ENCODE results near the gene CELF1. TPM values are rescaled to one million over a fixed set of nuclear protein-coding genes. Genes with fewer than 3 reads are reported as not detected.

Gene CELF1
- total and polyA plus RNA-seq, 12 donors = 28.1 to 128 (median 101) TPM

DNA sequence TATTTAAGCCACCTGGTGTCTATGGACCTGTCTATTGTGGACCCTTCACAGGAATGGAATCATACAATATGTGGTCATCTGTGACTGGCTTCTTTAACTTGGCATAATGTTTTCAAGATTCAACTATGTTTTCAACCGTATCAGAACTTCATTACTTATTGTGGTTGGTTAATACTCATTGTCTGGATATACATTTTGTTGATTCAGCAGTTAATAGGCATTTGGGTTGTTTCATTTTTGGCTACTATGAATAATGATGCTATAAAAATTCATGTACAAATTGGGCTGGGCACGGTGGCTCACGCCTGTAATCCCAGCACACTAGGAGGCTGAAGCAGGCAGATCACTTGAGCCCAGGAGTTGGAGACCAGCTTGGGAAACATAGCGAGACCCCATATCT lies 101.5 kb downstream of the CELF1 start:
- no peak overlapping the region for H3K27ac ChIP-seq
- TF ChIP-seq, protein P1, sequence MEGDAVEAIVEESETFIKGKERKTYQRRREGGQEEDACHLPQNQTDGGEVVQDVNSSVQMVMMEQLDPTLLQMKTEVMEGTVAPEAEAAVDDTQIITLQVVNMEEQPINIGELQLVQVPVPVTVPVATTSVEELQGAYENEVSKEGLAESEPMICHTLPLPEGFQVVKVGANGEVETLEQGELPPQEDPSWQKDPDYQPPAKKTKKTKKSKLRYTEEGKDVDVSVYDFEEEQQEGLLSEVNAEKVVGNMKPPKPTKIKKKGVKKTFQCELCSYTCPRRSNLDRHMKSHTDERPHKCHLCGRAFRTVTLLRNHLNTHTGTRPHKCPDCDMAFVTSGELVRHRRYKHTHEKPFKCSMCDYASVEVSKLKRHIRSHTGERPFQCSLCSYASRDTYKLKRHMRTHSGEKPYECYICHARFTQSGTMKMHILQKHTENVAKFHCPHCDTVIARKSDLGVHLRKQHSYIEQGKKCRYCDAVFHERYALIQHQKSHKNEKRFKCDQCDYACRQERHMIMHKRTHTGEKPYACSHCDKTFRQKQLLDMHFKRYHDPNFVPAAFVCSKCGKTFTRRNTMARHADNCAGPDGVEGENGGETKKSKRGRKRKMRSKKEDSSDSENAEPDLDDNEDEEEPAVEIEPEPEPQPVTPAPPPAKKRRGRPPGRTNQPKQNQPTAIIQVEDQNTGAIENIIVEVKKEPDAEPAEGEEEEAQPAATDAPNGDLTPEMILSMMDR (IDR thresholded peaks at IDR 0.05) = no peak
- no peak for TF ChIP-seq POLR2A (IDR thresholded peaks at IDR 0.05)
- H3K4me1 ChIP-seq (replicated peaks in 1 of 2) = peaks cover 3 to 9% of the 10 kb centered on the region in 2 donors
- no peaks in the 10 kb centered on the region for H3K9me3 ChIP-seq (replicated peaks in 1 of 3)
- no peak overlapping the region for H3K4me3 ChIP-seq
- DNase-seq = no peak
- intact Hi-C loops (cut with DNase I) = loop anchor here (5.0 kb wide), 2 partner anchors 74 to 79 kb away; partner anchors contain the start of gene SPI1 (in 1 of the 2)
- H3K36me3 ChIP-seq (replicated peaks in 1 of 2) = no peaks in the 10 kb centered on the region
- 84 to 94% (median 90%) methylated on average over 4 of the region's 4 CpGs for WGBS, 4 donors
- no peaks in the 10 kb centered on the region for H3K27me3 ChIP-seq

DNA sequence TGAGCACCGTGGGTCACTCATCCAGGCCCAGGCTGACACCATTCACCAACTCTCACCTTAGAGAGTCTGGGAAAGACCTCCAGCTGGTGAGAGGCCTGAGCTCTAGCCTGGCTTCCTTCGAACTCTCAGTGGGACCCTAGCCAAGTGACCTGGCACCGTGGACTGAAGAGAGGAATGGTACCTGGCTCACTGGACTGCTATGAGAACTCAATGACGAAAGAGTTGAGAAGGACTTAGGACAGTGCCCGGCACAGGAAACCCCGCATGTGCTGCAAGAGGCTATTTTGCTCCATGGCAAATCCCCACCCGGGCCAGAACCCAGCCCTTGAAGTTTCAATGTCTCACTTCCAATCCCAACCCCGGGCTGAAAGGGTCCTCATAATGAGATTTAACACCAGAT lies 103.4 kb downstream of the CELF1 start:
- H3K4me3 ChIP-seq = no peak overlapping the region
- H3K4me1 ChIP-seq (replicated peaks in 1 of 2) = peaks cover 3 to 9% of the 10 kb centered on the region in 2 donors
- 68 to 83% (median 75%) methylated on average over 3 to 8 of the region's 8 CpGs for WGBS, 4 donors
- TF ChIP-seq, protein P1 (IDR thresholded peaks at IDR 0.05) = no peak
- TF ChIP-seq POLR2A (IDR thresholded peaks at IDR 0.05) = no peak
- DNase-seq = no peak
- H3K9me3 ChIP-seq (replicated peaks in 1 of 3) = no peaks in the 10 kb centered on the region
- H3K27ac ChIP-seq = no peak overlapping the region
- no peaks in the 10 kb centered on the region for H3K27me3 ChIP-seq
- intact Hi-C loops (cut with DNase I) = no loop called here
- H3K36me3 ChIP-seq (replicated peaks in 1 of 2) = no peaks in the 10 kb centered on the region

DNA sequence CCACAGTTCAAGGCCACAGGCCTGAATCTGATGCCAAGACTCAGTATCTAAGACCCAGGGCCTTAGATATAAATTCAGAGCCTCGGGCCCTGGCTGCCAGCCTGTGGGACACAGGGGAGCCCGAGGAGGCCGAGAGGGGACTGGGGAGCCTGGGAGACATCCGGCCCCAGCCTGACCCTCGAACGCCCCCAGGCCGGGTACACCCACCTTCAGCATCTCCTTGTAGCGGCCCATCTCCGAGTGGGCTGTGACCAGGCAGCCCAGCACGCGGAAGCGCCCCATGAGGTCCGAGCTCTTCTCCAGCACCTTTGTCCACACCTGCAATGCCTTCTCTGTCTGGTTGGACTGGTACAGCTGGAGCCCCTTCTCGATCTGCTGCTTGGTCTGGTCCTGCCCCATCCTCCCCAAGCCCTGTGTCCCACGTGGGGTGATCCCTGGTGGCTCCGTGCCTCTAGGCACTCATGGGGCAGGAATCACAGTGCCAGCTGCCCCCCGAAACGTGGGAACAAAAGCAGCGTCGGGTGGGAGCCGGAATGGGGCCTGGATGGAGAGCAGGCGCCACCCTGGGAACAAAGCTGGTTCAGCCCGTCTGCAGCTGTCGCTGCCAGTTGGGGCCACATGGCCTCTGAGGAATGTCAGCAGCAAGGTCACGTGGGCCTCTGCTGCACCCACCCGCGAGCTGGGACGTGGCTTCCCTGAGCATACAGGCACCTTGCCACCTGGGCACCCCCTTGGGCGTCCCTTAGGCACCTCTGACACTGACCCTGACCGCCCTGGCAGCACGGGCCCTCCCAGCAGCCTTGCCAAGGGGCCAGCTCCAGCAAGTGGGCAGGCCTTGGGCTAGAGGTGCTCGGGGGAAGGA lies 104.1 kb downstream of the CELF1 start, which contains the start of gene RAPSN:
RAPSN (minus strand) TSS at position 571 of the 862 bp plus-strand sequence; CDS start at position 399, 172 bp downstream.
- Histone ChIP-seq H3K36me3 (replicated peaks in 1 of 2) (no peaks in the 10 kb centered on the region), H3K27me3 (no peaks in the 10 kb centered on the region), H3K9me3 (replicated peaks in 1 of 3) (no peaks in the 10 kb centered on the region), H3K4me3 (no peak within 1 kb of the TSS), H3K4me1 (replicated peaks in 1 of 2) (peaks cover 3 to 9% of the 10 kb centered on the region in 2 donors), H3K27ac (no peak within 1 kb of the TSS)
- peak in 6 of 7 donors; percentile 38 to 71 (median 57) for DNase-seq
- whole genome bisulfite sequencing, 4 donors = 71 to 78% (median 73%) methylated on average over 11 to 32 of the region's 32 CpGs
- TF ChIP-seq, protein P1 (IDR thresholded peaks at IDR 0.05) = no peak
- TF ChIP-seq POLR2A (IDR thresholded peaks at IDR 0.05) = no peak
- intact Hi-C loops (cut with DNase I) = no loop called here

DNA sequence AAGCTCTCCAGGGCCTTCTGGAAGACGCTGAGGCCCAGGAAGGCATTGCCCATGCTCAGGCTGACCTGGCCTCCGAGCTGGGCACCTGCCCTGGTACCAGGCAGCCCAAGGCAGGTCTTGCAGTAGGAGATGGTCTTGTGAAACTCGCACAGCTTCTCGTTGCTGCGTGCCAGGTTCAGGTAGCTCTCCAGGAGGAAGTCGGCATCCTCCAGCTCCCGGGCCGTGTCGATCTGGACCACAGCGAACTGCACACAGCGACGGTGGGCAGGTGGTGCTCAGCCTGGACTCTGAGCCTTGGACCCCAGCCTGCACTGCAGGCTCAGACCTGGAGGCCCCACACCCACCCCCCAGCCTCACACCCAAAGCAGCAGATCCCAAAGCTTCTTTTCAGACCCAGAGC lies 105.0 kb downstream of the CELF1 start:
- Histone ChIP-seq H3K9me3 (replicated peaks in 1 of 3) (no peaks in the 10 kb centered on the region), H3K36me3 (replicated peaks in 1 of 2) (no peaks in the 10 kb centered on the region), H3K4me1 (replicated peaks in 1 of 2) (peaks cover 3 to 9% of the 10 kb centered on the region in 2 donors), H3K4me3 (no peak overlapping the region), H3K27me3 (no peaks in the 10 kb centered on the region), H3K27ac (no peak overlapping the region)
- no peak for DNase-seq
- no peak for TF ChIP-seq POLR2A (IDR thresholded peaks at IDR 0.05)
- TF ChIP-seq, protein P1 (IDR thresholded peaks at IDR 0.05) = no peak
- 90 to 97% (median 93%) methylated on average over 8 to 12 of the region's 12 CpGs for WGBS, 4 donors
- intact Hi-C loops (cut with DNase I) = no loop called here

Measured in adrenal gland (tissue), 12 donors.